GM12872 (cell line): ENCODE data around the gene SLC25A1.

Source experiments
- CTCF ChIP-seq: IDR thresholded peaks from 3 replicates; pipeline ENCODE4 v1.5.1; 2011; ENCODE audit warnings: low read depth, mild to moderate bottlenecking, low read length, moderate library complexity; ENCODE audit not compliant: insufficient read depth

The SLC25A1 gene

GRCh38 chr22:19139974-19140373 lies 38.6 kb downstream of the SLC25A1 start:
- no peak for TF ChIP-seq CTCF

- TF ChIP-seq CTCF, result no peak
Observed at GRCh38 chr22:19139001-19139356, 39.6 kb downstream of the SLC25A1 start.

GRCh38 chr22:19138217-19139000 lies 40.1 kb downstream of the SLC25A1 start:
- no peak for TF ChIP-seq CTCF

- TF ChIP-seq CTCF, result no peak
Observed at GRCh38 chr22:19137384-19138216, 40.9 kb downstream of the SLC25A1 start.

DNA sequence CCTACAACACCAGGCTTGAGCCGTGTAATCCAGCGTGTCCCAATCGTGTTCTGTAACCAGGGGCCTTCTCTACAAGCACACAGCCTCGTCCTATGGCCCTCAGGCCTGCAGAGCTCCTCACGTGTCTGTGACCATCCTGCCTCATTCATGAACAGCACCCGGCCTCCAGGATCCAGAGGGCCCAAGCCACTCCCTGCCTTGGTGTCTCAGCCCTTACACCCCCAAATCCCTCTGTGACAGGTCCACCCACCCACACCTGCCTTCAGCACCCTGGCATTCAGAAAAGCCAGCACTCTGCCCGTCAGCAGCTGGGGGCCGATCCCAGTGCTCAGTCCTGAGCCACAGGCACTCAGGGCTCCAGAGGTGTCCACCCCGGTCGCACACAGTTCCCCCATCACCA lies 41.6 kb downstream of the SLC25A1 start:
- TF ChIP-seq CTCF, result no peak

DNA sequence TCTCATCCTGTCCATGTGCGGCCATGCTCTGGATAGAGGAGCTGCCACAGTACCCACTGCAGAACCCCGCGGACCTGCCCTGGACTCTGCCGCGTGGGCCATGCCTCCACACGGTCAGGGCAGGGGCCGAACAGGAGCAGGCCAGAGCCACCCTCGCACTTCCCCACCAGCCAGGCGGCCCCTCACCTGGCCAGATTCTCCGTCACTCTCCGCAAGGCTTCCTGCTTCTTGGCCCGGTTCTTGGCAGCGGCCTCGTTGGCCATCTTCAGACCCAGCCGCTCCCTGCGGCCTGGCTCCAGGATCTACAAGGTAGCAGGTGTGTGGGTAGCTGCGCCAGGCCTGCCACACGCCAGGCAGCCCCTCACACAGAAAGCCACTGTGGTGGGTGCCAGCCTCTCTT lies 43.7 kb downstream of the SLC25A1 start:
- TF ChIP-seq CTCF, result no peak

DNA sequence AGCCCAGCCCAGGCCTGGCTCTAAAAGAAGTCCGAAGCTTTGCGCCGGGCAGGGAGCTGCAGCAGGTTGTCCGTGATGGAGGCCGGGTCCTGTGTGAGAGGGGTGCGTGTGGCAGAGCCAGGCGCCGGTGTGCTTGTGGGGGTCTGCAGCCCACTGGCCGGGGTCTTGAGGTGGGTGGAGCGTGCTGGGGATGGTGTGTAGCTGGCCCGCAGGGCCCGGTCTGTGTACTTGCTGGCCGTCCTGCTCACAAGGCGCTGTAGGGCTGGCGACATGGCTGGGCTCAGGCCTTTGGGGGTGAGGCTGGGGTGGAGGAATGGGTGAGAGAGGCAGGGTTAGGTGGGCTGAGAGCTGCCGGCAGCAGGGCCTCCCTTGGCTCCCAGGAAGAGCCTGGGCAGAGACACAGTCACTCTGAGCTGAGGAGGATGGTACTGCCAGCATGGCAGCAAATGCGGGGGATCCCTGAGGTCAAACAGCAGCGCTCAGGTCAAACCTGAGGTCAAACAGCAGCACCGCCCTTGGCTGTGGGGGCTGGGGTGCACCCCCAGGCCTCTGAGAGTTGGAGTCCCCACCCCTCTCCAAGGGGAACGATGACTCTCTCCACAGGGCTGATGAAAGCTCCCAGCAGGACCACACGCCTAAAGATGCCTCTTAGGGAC lies 44.2 kb downstream of the SLC25A1 start:
- no peak for TF ChIP-seq CTCF
